Lung (tissue), 12 donors: ENCODE data around the gene SNAP25. TPM values are rescaled to one million over a fixed set of nuclear protein-coding genes. Genes with fewer than 3 reads are reported as not detected.

Experiments
- ATAC-seq: fragments of 200-7000 bp; cut with Tn5 transposase; one replicate; pipeline ENCODE4 v1.9.1; 2020; ENCODE audit warnings: moderate number of reproducible peaks; ENCODE audit not compliant: insufficient read depth, low FRiP score
- DNase-seq, 3 donors: peaks; one replicate each; pipeline ENCODE4 v3.0.0-alpha.2; 2013 to 2017
- H3K27ac ChIP-seq, 2 donors: one replicate each; pipeline ENCODE4 v1.5.1; 2013; ENCODE audit warnings: mild to moderate bottlenecking in 2 of 2, moderate library complexity in 2 of 2, control low read depth in 1 of 2, inconsistent platforms in 1 of 2, low read depth in 1 of 2, low read length in 1 of 2
- H3K27me3 ChIP-seq, 3 donors: one replicate each; pipeline ENCODE4 v1.5.1; 2013; ENCODE audit warnings: low read length in 2 of 3; ENCODE audit not compliant: control insufficient read depth in 3 of 3, insufficient read depth in 3 of 3
- H3K36me3 ChIP-seq, 4 donors: one replicate each; pipeline ENCODE4 v1.5.1; 2013; ENCODE audit warnings: low read length in 4 of 4, mild to moderate bottlenecking in 1 of 4, moderate library complexity in 1 of 4; ENCODE audit not compliant: control insufficient read depth in 4 of 4, insufficient read depth in 4 of 4
- H3K4me1 ChIP-seq, 5 donors: one replicate each; pipeline ENCODE4 v1.5.1; 2013; ENCODE audit warnings: low read length in 5 of 5, mild to moderate bottlenecking in 2 of 5, moderate library complexity in 1 of 5; ENCODE audit not compliant: control insufficient read depth in 5 of 5, insufficient read depth in 5 of 5
- H3K4me3 ChIP-seq: one replicate; pipeline ENCODE4 v1.5.1; 2013; ENCODE audit warnings: mild to moderate bottlenecking, control low read depth, moderate library complexity
- H3K9ac ChIP-seq, 2 donors: one replicate each; pipeline ENCODE4 v1.5.1; 2013; ENCODE audit warnings: low read length in 2 of 2, control low read depth in 1 of 2; ENCODE audit not compliant: insufficient read depth in 1 of 2
- H3K9me3 ChIP-seq, 4 donors: one replicate each; pipeline ENCODE4 v1.5.1; 2013; ENCODE audit warnings: low read length in 3 of 4, mild to moderate bottlenecking in 1 of 4, moderate library complexity in 1 of 4; ENCODE audit not compliant: control insufficient read depth in 4 of 4, insufficient read depth in 3 of 4
- CTCF ChIP-seq: IDR thresholded peaks from 2 replicates; pipeline ENCODE4 v1.5.1; 2012; ENCODE audit warnings: mild to moderate bottlenecking; ENCODE audit errors: control extremely low read depth, extremely low read depth
- WGBS, 2 donors: extraction: QIAGEN DNeasy Blood & Tissue Kit; methylation state at CpG; one replicate each; pipeline ENCODE4 v1.1.7; 2013; 5-methylcytosine and 5-hydroxymethylcytosine counted together
- polyA plus RNA-seq, 2 donors: library from polyadenylated mRNA; stranded (reverse); fragments of 200-250 nt; gene quantifications; one replicate each; pipeline ENCODE4 v1.2.1, GENCODE V29; 2013
- total RNA-seq, 2 donors: library from RNA; depleted of rRNA in 1 of 2; stranded (reverse); fragments of >200 nt in 1 of 2; gene quantifications; one replicate each; pipeline ENCODE4 v1.2.1, GENCODE V29; 2014 to 2021
- donor health status: control.
- donor health status: control.
- donor health status: Bipolar disorder and iron deficiency.
- donor health status: healthy.
- donor health status: DM: yes; HTN: yes; CAD: no.

SNAP25 gene
- total and polyA plus RNA-seq, 4 donors: 0.14 to 5.4 (median 0.85) TPM

- DNase-seq (no peak), ATAC-seq (no peak)
- Histone ChIP-seq H3K4me3 (no peak overlapping the region), H3K4me1 (peaks cover 0 to 4% (median 0%) of the 10 kb centered on the region in 5 donors), H3K27ac (no peak overlapping the region), H3K9ac (no peak overlapping the region), H3K9me3 (no peaks in the 10 kb centered on the region), H3K27me3 (no peaks in the 10 kb centered on the region), H3K36me3 (peaks cover 0 to 2% (median 0%) of the 10 kb centered on the region in 4 donors)
- TF ChIP-seq CTCF: no peak
- 66 to 92% methylated on average over 2 of the region's 2 CpGs for WGBS, 2 donors
Measured at GRCh38 chr20:10308652-10309051, 90.0 kb downstream of the SNAP25 start.

DNA sequence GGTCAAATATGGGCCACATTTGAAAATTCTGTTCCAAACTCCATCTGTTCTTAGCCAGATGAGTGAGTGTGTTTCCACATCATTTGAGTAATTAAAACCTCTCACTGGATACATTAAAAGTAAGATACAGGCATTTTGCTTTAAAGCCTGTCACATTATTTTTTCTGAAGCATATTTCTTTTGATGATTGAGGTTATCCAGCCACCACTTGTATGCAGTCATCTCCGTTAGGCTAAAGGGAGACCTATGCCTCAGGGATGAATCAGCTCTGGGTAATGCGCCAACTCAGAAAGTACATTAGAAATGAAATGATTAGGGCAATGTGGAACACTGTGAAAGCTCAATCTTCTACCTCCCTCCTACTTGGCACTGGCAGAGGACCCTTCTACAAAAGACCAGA is 90.7 kb downstream of the SNAP25 start:
- DNase-seq (no peak), ATAC-seq (no peak)
- H3K9ac ChIP-seq: no peak overlapping the region
- TF ChIP-seq CTCF: no peak
- H3K4me3 ChIP-seq: no peak overlapping the region
- H3K36me3 ChIP-seq: no peaks in the 10 kb centered on the region
- H3K27ac ChIP-seq: no peak overlapping the region
- H3K4me1 ChIP-seq: peaks cover 0 to 10% (median 0%) of the 10 kb centered on the region in 5 donors
- H3K9me3 ChIP-seq: no peaks in the 10 kb centered on the region
- no peaks in the 10 kb centered on the region for H3K27me3 ChIP-seq
- WGBS, 2 donors: 85 to 91% methylated on average over 2 of the region's 2 CpGs

GRCh38 chr20:10312111-10312510 is 93.5 kb downstream of the SNAP25 start:
- WGBS, 2 donors: 69 to 73% methylated on average over 1 of the region's 1 CpG
- H3K9me3 ChIP-seq: peaks cover 0 to 6% (median under 1%) of the 10 kb centered on the region in 4 donors
- TF ChIP-seq CTCF: no peak

GRCh38 chr20:10313215-10313614 is 94.6 kb downstream of the SNAP25 start:
- no peak for TF ChIP-seq CTCF
- Histone ChIP-seq H3K4me1 (peaks cover 0 to 14% (median 2%) of the 10 kb centered on the region in 5 donors), H3K27ac (no peak overlapping the region), H3K36me3 (no peaks in the 10 kb centered on the region), H3K27me3 (no peaks in the 10 kb centered on the region), H3K9ac (no peak overlapping the region), H3K4me3 (no peak overlapping the region), H3K9me3 (peaks cover 0 to 7% (median 2%) of the 10 kb centered on the region in 4 donors)
- ATAC-seq: no peak
- DNase-seq: no peak

More at GRCh38 chr20:10312111-10312510, 93.5 kb downstream of the SNAP25 start:
- Histone ChIP-seq H3K4me3 (no peak overlapping the region), H3K4me1 (peaks cover 0 to 14% (median 2%) of the 10 kb centered on the region in 5 donors), H3K27ac (no peak overlapping the region), H3K9ac (no peak overlapping the region), H3K27me3 (no peaks in the 10 kb centered on the region), H3K36me3 (no peaks in the 10 kb centered on the region)
- ATAC-seq (no peak), DNase-seq (no peak)
